ENCODE data around the gene PLVAP.
"Not testable (repeated sequence)": the region's sequence is repeated elsewhere in the genome, so short reads cannot be mapped to it uniquely, and the experiment has no call there.

PLVAP gene

DNA sequence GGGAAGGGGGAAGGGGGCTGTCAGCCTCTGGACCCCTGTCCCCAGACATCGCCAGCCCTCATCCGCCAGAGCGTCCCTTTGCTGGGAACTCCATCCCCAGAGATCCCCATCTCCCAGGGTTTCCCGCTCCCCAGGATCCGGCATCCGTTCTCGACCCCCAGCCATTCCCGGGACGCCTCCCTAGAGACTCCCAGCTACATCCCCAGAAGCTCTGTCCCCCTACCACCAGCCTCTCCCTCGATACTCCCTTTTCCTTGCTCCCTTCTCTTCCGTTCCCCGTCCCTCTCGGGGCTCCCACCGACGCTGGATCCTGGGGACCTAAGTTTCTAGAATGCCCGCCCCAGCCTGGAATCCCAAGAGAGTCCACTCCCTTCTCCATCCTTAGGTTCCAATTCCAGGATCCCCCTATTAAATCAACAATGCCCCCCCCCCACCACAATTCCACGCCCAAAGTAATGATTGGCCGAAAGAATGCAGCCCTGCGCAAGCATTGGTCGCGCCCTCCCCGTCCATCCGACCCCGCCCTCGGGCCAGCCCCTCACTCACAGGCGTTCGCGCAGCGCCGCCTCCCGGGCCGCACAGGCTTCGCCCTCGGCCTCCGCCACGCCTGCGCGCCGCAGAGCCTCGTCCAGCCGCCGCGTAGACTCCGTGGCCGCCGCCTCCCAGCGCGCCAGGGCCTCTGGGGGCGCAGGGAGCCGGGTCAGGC is 13.7 kb upstream of the PLVAP start:
- no peaks in the 10 kb centered on the region for H3K27me3 ChIP-seq (ENCODE audit: low read depth)
- peaks cover 6% of the 10 kb centered on the region for H3K4me1 ChIP-seq
- H3K36me3 ChIP-seq (replicated peaks): peaks cover 6% of the 10 kb centered on the region
- H3K4me3 ChIP-seq: peak overlapping the region; percentile 30
- in situ Hi-C loops (cut with MboI; ENCODE audit: low sequenced_read_pairs): no loop called here
- peak; percentile 92 to 98 for DNase-seq (ENCODE audit: low spot score in 2 of 2)
- peaks cover 14% of the 10 kb centered on the region for H3K9me3 ChIP-seq

DNA sequence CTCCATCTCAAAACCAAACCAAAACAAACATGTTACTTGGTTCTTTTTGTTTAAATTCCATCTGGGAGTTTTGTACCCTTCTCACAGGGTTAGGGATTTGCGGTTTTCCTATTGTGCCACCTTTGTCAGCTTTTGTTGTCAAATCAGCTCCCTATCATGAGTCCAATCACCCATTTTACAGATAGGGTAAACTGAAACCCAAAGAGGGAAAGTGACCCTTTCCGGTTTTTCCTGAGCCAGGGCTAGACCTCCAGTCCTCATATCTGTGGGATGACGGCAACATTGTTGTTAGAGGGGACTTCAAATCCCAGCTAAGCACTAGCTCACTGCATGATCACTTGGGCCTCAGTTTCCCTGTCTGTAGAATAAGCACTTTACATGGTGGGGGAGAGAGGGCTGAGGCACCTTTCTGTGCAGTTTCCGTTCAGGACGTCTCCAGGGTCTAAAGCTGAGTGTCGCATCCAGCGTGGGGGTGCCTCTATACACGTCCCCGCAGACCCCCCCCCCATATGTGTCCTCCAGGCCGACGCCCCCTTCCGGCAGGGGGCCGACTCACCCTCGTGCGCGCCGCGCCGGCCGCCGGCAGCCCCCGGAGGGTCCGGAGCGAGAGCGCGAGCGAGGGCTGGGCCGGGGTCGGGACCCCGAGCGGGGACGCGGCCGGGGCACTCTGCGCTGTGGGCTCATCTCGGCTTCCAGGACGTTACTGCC is 13.0 kb upstream of the PLVAP start:
- DNase-seq (ENCODE audit: low spot score in 2 of 2): no peak
- H3K4me3 ChIP-seq: peak overlapping the region; percentile 30
- in situ Hi-C loops (cut with MboI; ENCODE audit: low sequenced_read_pairs): no loop called here

DNA sequence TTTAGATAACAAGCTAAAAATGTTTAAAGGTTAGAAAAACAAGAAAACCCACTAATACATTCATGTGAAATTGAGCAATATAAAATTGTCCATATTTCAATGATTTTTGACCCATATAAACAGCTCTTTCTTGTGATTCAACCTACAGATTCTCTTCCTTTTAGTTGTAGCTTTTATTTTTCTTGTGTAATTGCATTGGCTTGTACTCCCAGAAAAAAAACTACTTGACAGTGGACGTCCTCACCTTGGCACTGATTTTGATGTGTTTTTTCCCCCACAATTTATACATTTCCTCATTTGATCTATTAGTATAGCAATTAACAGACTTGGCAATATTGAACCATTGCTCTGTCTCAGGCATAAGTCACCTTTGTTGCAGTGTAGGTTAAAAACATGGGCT is 12.1 kb upstream of the PLVAP start:
- H3K4me3 ChIP-seq: no peak overlapping the region
- H3K36me3 ChIP-seq (replicated peaks): peaks cover under 1% of the 10 kb centered on the region; the same call in 1 of the 2 replicates
- no peak for DNase-seq (ENCODE audit: low spot score in 2 of 2)
- peaks cover 6% of the 10 kb centered on the region for H3K4me1 ChIP-seq
- H3K9me3 ChIP-seq: peaks cover 14% of the 10 kb centered on the region
- no peaks in the 10 kb centered on the region for H3K27me3 ChIP-seq (ENCODE audit: low read depth)
- in situ Hi-C loops (cut with MboI; ENCODE audit: low sequenced_read_pairs): no loop called here

More for the DNA sequence above, 13.0 kb upstream of the PLVAP start:
- peaks cover 6% of the 10 kb centered on the region for H3K36me3 ChIP-seq (replicated peaks)
- peaks cover 14% of the 10 kb centered on the region for H3K9me3 ChIP-seq
- H3K4me1 ChIP-seq: peaks cover 6% of the 10 kb centered on the region
- no peaks in the 10 kb centered on the region for H3K27me3 ChIP-seq (ENCODE audit: low read depth)

DNA sequence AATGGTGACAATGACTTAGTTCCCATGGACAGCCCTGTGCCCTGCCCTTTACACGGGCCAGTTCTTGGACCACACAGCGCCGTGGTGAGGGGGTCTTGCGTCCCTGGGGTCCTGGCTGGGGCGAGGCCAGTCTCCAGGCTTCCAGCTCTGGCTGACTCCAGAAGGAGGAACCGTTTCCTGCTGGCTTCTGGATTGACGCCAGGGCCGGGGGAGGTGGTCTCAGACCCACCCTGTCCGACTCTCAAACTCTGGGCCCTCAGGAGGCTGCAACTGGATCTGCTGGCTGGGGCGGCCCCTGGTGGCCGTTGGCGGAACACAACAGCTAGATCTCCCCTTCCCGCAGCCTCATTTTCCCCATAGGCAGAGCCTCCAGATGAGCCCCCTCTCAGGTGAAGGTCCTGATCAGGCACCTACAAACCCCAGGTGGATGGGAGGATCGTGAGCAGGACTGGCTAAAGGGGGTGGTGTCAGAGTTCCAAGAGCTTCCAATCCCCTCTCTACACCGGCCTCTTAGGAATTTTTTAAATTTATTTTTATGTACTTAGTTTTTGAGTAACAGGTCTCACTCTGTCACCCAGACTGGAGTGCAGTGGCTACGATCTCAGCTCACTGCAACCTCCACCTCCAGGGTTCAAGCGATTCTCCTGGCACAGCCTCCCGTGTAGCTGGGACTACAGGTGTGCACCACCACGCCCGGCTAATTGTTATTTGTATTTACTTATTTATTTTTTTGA is 8.9 kb upstream of the PLVAP start:
- Histone ChIP-seq H3K9me3 (peaks cover 14% of the 10 kb centered on the region), H3K4me1 (peaks cover 6% of the 10 kb centered on the region), H3K4me3 (no peak overlapping the region), H3K36me3 (replicated peaks) (no peaks in the 10 kb centered on the region), H3K27me3 (ENCODE audit: low read depth) (no peaks in the 10 kb centered on the region)
- in situ Hi-C loops (cut with MboI; ENCODE audit: low sequenced_read_pairs): no loop called here
- peak; percentile 45 to 82 for DNase-seq (ENCODE audit: low spot score in 2 of 2)

DNA sequence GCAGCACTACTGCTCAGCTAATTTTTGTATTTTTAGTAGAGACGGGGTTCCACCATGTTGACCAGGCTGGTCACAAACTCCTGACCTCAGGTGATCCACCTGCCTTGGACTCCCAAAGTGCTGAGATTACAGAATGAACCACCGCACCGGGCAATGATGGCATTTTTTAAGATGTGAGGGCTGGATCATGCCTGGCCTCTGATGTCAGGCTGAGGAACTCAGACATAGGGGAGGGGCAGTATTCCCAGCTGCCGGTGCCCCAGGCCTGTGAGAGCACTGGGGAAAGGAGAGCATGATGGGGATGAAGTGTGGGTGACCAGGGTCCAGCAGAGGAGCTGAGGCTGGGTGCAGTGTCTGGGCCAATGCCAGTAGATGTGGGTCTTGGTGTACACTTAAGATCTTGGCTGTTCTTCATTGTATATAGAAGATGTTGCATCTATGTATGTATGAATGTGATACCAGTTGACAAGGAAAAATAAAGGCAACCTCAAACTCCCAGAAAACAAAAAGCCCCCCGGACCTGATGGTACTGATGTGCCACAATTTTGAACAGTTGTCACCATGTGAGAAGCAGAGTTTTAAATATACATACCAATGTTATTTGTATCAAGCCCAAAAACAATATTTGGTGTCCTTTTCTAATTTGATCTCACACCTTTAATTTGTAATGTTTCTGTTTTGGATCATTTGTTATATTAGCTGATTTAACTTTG is 3.4 kb upstream of the PLVAP start:
- no peak for DNase-seq (ENCODE audit: low spot score in 2 of 2)
- in situ Hi-C loops (cut with MboI; ENCODE audit: low sequenced_read_pairs): no loop called here
- Histone ChIP-seq H3K4me1 (peaks cover 6% of the 10 kb centered on the region), H3K4me3 (no peak overlapping the region), H3K27me3 (ENCODE audit: low read depth) (no peaks in the 10 kb centered on the region), H3K36me3 (replicated peaks) (no peaks in the 10 kb centered on the region), H3K9me3 (no peaks in the 10 kb centered on the region; the same call in 1 of the 2 replicates)

DNA sequence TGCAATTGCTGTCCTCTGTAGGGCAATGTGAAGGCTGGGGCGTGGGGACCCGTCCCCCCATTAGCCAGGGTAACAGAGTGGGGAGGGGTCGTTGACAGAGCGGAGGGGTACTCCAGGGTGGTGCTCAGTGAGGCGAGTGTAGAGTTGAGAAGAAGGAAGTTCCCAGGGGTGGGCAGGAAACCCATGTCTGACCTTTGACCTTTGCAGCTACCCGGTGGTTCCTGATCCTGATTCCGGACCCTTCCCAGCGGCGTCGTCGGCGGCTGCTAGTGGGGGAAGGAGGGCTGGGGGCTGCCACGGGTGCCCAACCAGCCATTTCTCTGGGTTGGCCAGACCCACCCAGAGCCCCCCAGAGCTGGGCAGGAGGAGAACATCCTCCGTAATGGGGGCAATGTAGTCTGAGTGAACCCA is 2.1 kb upstream of the PLVAP start:
- Histone ChIP-seq H3K27me3 (ENCODE audit: low read depth) (no peaks in the 10 kb centered on the region), H3K9me3 (no peaks in the 10 kb centered on the region; the same call in 1 of the 2 replicates), H3K4me1 (peaks cover 6% of the 10 kb centered on the region), H3K36me3 (replicated peaks) (no peaks in the 10 kb centered on the region), H3K4me3 (no peak overlapping the region)
- DNase-seq (ENCODE audit: low spot score in 2 of 2): peak in 1 of 2 experiments; percentile 21
- in situ Hi-C loops (cut with MboI; ENCODE audit: low sequenced_read_pairs): no loop called here

DNA sequence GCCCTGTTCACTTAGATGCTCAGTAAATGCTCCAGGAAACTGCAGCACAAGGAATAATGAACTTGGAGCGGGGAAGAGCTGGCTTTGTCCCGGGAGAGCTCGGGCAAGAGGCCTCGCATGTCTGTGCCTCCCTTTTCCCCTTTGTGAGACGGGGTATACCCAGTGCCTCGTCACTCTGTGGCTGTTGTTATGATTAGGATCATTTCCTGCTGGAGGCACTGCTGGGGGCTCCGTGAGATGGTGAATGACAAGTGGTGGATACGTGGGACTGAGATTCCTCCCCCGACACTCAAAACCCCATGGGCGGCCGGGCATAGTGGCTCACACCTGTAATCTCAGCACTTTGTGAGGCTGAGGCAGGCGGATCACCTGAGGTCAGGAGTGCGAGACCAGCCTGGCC is 1.1 kb upstream of the PLVAP start:
- in situ Hi-C loops (cut with MboI; ENCODE audit: low sequenced_read_pairs): no loop called here
- Histone ChIP-seq H3K4me3 (no peak overlapping the region), H3K27me3 (ENCODE audit: low read depth) (no peaks in the 10 kb centered on the region), H3K4me1 (peaks cover 6% of the 10 kb centered on the region), H3K9me3 (no peaks in the 10 kb centered on the region; the same call in 1 of the 2 replicates), H3K36me3 (replicated peaks) (no peaks in the 10 kb centered on the region)
- no peak for DNase-seq (ENCODE audit: low spot score in 2 of 2)

DNA sequence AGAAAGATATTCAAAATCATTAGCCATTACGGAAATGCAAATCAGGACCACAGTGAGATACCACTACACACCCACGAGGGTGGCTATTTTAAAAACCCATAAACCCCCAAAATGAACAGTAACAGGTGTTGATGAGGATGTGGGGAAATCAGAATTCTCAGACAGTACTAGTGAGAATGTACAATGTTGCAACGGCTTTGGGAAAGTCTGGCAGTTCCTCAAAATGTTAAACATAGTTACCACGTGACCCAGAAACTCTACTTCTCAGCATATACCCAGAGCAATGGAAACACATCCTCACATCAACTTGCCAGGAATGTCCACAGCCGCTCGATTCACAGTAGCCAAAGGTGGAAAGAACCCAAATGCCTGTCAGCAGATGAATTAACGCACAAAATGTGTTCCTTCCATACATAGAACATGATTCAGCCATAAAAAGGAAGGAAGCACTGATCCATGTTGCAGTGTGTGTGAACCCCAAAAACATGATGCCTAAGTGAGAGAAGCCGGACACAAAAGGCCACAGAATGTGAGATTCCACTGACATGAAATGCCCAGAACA is 7.0 kb downstream of the PLVAP start:
- H3K9me3 ChIP-seq: no peaks in the 10 kb centered on the region
- H3K36me3 ChIP-seq (replicated peaks): no peaks in the 10 kb centered on the region
- H3K27me3 ChIP-seq (ENCODE audit: low read depth): no peaks in the 10 kb centered on the region
- no peaks in the 10 kb centered on the region for H3K4me1 ChIP-seq
- H3K4me3 ChIP-seq: no peak overlapping the region
- in situ Hi-C loops (cut with MboI; ENCODE audit: low sequenced_read_pairs): no loop called here
- DNase-seq (ENCODE audit: low spot score in 2 of 2): no peak

DNA sequence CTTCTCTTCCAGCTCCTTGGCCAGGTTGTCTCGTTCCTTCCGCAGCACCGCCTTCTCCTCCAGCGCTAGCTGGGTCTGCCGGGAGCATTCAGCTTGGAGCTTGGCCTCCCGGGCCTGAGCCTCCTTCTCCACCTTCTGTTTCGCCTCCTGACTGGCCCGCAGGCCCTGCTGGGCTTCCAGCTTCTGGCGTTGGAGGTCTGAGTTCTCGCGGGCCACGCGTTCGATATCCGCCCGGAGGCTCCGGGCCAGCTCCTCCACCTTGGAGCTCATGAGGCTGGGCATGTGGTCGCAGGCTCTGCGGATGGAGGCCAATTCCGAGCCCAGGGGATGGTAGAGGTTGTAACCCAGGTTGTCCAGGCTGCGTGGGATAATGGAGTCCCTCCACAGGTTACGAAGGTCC is 11.8 kb downstream of the PLVAP start:
- no peaks in the 10 kb centered on the region for H3K36me3 ChIP-seq (replicated peaks)
- in situ Hi-C loops (cut with MboI; ENCODE audit: low sequenced_read_pairs): no loop called here
- H3K27me3 ChIP-seq (ENCODE audit: low read depth): no peaks in the 10 kb centered on the region
- H3K9me3 ChIP-seq: no peaks in the 10 kb centered on the region
- H3K4me1 ChIP-seq: no peaks in the 10 kb centered on the region
- DNase-seq (ENCODE audit: low spot score in 2 of 2): no peak
- H3K4me3 ChIP-seq: no peak overlapping the region

DNA sequence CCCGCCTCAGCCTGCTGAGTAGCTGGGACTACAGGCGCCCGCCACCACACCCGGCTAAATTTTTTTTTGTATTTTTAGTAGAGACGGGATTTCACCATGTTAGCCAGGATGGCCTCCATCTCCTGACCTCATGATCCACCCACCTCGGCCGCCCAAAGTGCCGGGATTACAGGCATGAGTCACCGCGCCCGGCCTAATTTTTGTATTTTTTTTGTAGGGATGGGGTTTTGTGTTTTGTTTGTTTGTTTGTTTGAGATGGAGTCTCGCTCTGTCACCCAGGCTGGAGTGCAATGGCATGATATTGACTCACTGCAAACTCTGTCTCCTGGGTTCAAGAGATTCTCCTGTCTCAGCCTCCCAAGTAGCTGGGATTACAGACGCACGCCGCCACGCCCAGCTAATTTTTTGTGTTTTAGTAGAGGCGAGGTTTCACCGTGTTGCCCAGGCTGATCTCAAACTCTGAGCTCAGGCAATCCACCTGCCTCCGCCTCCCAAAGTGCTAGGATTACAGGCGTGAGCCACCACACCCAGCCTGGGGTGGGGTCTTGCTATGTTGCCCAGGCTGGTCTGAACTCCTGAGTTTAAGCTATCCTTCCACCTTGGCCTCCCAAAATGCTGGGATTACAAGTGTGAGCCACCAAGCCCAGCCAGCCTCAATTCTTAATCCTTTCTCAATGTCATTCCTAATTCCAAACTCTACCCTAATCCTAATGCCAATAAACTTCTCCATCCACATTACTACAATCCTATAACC is 13.1 kb downstream of the PLVAP start:
- H3K36me3 ChIP-seq (replicated peaks); in situ Hi-C loops (cut with MboI; ENCODE audit: low sequenced_read_pairs); DNase-seq (ENCODE audit: low spot score in 2 of 2); H3K4me3 ChIP-seq; H3K4me1 ChIP-seq; H3K27me3 ChIP-seq (ENCODE audit: low read depth); H3K9me3 ChIP-seq: not testable (repeated sequence)

DNA sequence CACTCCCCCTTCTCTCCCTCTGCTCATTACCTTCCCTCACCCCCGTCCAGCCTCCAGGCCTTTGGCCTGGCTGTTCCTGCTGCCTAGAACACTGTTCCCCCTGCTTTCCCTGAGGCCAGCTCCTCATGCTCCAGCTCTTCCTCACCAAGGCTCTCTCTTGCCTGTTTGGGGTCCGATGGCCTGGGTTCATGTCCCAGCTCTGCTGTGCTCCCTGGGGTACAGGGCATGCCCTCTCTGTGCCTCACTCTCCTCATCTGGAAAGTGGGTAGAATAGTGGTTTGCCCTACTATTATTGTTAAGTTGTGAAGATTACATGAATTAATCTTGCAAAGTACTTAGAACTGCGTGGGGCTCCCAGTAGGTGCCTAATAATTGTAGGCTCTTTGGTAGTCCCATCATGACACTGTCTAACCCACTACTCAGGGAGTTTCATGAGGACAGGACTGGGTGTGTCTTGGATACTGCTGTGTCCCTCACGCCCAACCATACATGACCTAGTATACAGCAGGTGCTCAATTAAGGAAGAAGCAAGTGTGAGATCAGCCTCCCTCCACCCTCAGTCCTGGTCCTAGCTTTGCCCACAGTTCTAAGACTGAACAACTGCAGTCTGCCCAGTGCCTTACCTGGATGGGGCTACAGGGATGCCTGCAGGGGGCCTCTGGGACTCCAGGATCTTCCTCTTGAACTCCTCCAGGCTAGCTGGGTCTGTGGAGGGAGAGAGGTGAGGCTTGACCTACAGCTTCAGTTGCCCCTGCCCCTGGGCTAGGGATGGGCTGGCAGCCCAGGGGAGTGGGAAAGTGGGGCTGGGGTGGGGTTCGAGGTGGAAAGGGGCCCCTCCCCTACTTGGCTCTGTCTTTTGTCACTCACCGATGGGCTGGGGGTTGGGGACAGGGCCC is 17.0 kb downstream of the PLVAP start:
- Histone ChIP-seq H3K27me3 (ENCODE audit: low read depth) (no peaks in the 10 kb centered on the region), H3K9me3 (no peaks in the 10 kb centered on the region), H3K4me1 (no peaks in the 10 kb centered on the region), H3K4me3 (no peak overlapping the region), H3K36me3 (replicated peaks) (no peaks in the 10 kb centered on the region)
- no peak for DNase-seq (ENCODE audit: low spot score in 2 of 2)
- in situ Hi-C loops (cut with MboI; ENCODE audit: low sequenced_read_pairs): no loop called here

DNA sequence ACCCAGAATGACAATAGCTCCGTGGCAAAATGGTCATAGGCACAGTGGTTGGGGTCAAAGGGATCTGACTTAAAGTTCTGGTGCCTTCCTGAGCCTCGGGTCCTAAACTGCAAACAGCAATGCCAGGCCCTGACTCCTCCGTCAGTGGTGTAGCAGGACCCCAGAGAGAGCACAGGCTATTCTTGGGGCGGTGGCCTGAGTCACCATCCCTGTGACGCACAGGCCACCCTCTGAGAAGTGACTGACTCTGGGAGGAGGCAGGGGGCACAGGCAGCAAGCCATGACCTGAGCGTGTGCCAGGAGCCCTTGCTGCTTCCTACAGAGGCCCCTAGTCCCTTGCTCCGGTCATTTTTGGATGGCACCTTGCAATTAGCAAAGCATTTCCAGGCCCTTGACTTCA is 18.7 kb downstream of the PLVAP start:
- Histone ChIP-seq H3K9me3 (no peaks in the 10 kb centered on the region), H3K36me3 (replicated peaks) (no peaks in the 10 kb centered on the region), H3K27me3 (ENCODE audit: low read depth) (no peaks in the 10 kb centered on the region), H3K4me3 (no peak overlapping the region), H3K4me1 (no peaks in the 10 kb centered on the region)
- in situ Hi-C loops (cut with MboI; ENCODE audit: low sequenced_read_pairs): no loop called here
- no peak for DNase-seq (ENCODE audit: low spot score in 2 of 2)
